GM19035 (cell line): ENCODE data around the gene F7.

Experiments
- ATAC-seq: cut with Tn5 transposase; IDR thresholded peaks from one replicate; pipeline ENCODE4 v1.9.1; 2021; ENCODE audit not compliant: unreplicated experiment

F7 gene

DNA sequence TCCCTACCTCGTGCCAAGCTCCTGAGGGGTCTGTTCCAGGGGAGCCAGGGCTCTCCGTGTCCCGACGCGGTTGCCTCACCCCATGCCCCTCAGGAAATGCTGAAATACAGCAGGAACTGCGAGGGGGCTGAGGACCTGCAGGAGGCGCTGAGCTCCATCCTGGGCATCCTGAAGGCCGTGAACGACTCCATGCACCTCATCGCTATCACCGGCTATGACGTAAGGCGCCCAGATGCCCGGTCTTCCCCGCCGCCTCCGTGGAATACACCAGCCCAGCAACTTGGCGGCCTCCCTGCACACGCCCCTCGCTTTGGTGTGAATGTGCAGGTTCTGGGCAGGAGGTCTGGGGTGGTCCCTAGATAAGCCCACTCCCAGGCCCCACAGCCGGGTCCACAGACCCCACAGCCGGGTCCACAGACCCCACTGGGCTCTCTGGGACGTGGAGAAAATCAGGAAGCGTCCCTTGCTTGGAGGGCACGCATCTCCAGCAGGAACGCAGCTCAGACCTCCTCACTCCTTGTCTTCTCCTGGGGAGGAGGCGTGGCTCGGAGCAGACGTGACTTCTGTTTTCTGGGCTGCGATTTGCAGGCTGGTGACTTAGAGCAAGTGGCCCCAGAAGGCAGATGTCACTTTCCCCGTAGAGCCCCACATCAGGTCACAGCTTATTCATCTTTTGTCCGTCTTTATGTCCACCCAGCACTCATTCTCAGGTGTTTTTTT, 19.4 kb upstream of the F7 start:
- no peak for ATAC-seq

DNA sequence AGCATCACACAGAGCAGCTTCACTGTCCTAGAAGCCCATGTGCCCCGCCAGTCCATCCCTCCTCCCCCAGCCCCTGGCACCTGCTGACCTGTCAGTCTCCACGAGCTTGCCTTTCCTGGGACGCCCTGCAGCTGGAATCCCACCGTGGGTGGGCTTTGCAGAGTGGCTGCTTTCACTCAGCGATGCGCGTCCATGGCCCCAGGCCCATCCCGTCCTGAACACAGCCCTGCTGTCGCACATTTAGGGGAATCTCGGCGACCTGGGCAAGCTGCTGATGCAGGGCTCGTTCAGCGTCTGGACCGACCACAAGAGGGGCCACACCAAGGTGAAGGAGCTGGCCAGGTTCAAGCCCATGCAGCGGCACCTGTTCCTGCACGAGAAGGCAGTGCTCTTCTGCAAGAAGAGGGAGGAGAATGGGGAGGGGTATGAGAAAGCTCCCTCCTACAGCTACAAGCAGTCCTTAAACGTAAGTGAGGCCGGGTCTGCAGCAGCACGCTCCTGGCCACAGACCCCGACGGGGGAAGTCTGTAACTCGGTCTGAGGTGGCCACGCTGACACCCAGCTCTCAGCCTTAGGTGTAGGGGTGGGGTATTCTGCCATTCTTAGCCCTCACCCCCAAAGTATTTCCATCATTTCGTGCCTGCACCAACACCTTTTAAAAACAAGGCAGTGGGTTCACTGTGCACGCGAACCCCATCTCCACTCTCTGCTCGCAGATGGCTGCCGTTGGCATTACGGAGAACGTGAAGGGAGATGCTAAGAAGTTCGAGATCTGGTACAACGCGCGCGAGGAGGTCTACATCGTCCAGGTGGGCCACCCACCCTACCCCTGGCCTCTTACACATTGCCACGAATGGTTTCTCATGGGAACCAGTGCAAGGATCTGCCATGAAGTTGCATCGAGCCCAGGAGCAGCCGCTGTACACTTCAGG, 18.3 kb upstream of the F7 start:
- no peak for ATAC-seq

DNA sequence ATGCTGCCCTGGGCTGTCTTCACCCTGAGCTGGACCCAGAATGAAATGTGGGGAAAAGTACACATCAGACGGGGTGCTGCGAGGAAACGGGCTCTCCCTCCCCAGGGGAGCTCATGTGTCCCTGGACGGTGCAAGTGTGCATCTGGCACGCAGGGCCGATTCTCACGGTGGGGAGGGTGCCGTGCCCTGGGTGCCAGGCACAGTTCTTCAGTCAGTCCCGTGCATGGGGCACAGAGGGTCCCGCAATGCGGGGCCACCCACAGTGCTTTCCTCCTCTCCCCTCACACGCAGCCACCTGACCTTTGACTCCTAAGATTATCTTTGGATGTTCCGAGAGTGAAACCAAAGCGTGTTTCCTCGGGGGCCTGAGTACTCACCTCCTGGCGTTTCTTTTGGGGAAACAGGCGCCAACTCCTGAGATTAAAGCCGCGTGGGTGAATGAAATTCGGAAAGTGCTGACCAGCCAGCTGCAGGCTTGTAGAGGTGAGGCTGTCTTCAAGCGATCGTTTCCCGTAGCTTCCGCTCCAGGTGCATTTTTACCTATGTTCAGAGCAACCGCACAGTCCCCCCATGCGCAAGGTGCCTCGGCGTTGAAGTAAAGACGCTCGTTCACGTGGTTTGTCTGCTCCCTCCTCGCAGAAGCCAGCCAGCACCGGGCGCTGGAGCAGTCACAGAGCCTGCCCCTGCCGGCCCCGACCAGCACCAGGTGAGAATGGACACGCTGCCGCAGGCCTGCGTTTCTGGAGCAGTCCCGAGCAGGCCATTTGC, 17.5 kb upstream of the F7 start:
- ATAC-seq = no peak

DNA sequence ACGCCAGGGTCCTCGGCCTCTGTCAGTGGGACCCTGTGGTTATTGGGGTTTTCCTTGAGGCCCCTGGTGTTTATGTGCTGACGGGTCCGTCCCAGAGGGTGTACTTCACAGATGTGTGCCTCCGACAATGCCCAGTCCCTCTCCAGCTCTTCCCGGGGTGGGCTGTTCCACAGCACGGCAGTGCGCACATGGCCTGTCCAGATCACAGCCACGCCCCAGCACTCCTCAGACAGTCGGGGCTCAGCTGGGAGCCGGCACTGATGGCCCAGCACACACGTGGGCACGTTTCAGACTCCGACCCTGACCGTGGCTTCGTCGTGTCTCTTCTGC, 16.9 kb upstream of the F7 start:
- no peak for ATAC-seq

DNA sequence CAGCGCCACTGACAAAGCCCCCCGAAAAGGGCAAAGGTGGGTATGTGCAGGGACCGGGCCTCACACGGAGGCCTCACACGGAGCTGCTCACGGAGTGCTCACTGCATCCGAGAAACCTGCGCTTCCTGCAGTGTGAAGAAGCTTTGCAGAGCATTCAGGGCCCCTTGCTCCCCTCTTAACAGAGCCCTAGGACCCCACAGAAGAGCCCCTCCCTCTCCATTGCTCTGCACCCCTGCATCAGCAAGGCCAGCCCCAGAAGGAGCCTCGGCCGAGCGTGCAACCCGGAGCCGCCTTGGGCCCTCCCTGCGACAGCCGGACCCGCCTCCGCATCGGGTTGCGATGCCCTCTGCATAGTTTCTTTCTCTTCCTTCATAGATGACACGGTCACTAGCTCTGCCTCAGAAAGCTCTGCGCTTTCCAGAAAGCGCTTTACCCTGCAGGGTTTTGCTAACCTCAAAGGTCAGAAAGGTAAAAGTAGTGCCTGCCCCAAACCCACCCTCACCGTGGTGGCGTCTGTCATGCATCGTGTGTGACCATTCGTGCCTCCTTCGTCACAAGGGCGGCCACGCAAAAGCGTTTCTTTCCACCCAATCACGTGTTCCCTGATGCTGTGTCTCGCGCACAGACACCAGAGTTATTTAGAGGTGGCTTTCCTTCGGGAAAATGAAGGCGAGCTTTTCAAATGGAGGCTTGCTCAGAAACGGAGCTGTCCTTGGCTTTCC, 15.7 kb upstream of the F7 start:
- ATAC-seq = no peak

DNA sequence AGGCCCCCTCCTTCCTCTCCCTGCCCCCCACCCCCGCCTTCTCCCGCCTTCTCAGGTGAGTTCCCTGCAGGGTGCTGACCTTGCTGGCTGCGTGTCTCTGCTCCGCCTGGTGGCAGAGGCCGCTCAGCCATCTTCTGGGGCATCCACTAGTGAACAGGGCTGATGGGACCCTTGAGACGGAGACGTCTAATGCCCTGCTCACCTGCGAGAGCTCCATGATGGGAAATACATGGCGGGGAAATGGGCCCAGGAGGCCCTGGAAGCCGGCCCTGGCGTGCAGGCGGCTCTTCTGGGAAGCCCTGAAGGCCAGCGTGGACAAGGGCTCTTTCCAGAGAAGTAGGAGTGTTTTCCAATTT, 15.2 kb upstream of the F7 start:
- no peak for ATAC-seq

DNA sequence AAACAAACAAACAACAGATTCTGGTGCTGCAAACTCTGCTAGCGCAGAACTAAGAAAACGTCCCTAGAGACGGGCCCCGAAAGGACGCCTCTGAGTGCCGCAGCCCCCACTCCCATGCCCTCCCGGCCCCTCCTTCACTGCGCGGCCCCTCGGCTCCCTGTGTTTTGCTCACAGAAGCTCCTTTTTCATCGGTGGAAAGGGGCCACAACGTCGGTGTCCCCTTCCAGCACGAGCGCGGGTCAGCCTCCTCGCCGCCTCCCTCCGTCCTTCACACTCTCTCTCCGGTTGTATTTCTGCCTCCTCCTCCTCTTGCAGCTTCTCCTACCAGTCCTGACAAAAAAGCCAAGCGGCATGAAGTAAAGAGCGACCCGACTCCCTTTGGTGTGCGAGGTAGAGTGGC, 14.8 kb upstream of the F7 start:
- no peak for ATAC-seq

DNA sequence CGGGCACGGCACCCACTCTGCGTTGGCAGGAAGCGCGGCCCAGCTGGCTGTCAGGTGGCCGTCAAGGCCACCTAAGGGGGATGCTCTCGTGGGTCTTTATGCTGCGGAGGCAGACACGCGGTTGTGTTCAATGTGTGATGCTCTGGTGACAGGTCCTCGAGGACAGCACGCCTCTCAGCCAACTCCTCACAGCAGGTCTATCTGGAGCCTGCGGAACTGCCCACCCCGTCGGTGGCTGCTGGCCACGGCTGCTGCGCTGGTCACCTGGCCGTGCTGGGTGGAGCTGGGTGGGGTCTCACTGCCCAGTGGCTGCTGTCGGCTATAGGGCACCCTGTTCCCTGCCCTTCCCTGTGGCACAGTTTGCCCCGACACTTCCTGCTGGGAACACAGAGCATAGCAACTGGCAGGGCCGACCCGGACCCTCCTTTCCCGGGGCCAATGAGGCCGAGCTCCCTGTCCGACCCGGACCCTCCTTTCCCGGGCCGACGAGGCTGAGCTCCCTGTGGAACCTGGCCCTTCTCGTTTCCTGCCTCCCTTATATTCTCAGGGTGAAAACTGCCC, 14.3 kb upstream of the F7 start:
- ATAC-seq = no peak

DNA sequence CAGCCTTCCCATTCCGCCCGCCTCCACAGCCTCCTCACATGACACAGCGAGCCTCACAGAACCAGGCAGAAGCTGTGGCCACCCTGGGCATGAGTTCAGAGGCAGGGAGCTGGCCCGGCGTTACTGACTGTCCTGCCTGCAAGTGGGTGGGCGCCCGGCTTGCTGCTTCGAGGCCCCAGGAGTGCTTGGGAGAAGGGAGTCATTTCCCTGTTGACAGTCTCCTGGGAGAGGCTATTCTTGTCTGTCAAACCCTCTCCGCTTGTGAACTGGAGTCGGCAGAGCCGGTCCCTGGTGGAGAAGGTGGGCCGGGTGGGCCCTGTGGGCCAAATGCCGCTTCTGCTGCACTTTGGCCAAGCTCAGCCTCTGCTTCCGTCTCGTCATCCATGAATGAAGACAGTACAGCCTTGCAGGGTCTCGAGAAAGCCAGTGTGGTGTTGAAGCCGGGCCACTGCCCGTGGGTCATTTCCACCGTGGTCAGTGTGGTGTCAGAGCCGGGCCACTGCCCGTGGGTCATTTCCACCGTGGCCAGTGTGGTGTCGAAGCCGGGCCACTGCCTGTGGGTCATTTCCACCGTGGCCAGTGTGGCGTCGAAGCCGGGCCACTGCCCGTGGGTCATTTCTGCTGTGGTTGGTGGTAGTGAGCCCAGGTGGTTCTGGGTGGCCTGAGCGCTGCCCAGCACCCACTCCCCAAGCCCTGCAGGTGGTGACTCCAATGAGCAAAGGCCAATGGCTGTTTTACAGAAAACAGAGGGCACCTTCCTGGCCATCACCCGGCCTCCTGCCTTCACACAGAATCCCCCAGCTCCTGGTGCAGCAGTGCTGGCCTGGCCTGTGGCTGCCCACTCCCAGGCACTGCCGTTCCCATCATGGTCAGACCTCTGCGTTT, 13.5 kb upstream of the F7 start:
- ATAC-seq = no peak

DNA sequence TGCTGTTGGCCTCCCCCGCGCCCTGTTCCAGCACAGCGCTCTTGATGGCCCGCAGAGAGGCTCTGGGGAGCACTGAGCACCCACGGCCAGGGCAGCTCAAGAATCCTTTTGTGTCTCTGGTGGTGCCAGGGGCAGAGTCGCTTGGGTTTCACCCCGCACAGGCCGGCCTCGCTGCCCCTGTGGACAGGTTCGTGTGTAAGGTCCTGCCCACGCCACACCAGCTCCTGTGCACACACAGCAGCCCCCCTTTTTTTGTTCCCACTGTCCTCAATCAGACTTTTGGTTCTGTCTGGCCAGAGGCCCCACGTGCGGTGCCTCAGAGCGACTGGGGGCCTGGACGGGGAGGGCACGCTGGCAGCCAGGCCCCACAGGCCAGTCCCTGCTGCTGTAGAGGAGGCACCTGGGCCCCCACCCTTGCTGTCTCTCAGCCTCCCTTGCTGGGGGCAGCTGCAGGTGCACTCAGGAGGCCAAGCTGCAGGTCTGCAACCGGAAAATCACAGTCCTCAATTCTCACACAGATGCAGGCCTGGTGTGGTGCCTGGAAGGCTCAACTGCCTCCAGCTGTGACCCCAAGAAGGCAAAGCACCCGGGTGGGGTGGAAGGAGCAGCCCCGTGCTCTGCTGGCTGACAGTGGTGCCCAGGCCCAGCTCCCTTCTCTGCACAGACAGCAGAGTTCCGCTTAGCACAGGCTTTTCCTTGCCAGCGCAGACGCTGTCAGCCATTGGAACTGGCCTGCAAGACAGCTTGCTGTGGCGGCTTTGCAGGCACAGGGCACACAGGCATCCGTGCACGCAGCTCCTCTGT, 12.6 kb upstream of the F7 start:
- ATAC-seq = no peak

DNA sequence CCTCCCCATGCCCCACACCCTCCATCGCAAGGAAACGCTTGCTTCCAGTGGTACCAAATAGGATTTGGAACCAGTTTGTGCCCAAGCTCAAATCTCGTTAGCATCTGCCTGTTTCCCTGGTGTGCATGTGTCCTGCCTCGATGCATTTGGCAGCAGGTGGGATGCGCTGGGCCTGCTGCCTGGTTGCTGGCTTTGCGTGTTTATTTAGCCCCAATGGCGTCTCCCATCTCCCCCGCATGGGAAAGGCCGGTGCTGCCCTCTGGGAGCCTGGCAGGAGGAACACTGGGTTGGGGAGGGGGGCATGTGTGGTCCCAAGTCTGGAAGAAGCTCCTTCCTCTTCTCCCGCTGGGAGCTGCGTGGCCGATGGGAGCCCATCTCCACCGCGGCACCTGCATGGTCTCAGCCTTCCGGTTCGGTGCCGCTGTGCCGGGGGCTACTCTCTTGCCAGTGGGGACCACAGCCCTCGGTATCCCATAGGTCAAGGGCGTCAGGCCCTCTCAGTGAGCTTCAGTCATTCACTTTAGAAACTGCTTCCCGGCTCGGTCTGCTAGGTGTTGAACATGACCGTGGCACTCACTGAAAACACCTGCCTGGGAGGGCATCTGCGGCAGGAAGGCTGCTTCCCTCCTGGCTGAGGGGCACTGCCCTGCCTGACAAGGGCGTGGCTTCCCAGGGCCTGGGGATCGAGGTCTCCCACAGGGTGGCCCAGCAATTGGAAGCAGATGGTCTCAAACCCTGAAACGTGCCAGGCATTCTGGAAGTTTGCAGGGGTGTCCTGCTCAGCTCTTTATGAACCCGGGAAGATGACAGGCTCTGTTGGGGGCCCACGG, 11.8 kb upstream of the F7 start:
- ATAC-seq = no peak

DNA sequence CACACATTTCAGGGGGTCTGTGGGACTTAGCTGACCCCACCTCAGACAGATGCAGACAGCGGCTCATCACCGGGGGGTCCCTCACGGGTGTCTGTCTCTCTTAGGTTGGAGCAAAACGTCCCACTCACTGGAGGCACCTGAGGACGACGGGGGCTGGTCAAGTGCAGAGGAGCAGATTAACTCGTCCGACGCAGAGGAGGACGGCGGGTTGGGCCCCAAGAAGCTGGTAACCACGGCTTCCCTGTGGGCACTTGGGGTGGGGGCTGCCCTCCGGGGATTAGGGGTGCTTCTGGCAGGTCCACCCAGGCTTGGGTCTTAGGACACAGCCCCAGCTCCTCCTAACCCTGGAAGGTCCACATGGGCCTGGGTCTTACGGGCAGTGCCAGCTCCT, 11.2 kb upstream of the F7 start:
- no peak for ATAC-seq

DNA sequence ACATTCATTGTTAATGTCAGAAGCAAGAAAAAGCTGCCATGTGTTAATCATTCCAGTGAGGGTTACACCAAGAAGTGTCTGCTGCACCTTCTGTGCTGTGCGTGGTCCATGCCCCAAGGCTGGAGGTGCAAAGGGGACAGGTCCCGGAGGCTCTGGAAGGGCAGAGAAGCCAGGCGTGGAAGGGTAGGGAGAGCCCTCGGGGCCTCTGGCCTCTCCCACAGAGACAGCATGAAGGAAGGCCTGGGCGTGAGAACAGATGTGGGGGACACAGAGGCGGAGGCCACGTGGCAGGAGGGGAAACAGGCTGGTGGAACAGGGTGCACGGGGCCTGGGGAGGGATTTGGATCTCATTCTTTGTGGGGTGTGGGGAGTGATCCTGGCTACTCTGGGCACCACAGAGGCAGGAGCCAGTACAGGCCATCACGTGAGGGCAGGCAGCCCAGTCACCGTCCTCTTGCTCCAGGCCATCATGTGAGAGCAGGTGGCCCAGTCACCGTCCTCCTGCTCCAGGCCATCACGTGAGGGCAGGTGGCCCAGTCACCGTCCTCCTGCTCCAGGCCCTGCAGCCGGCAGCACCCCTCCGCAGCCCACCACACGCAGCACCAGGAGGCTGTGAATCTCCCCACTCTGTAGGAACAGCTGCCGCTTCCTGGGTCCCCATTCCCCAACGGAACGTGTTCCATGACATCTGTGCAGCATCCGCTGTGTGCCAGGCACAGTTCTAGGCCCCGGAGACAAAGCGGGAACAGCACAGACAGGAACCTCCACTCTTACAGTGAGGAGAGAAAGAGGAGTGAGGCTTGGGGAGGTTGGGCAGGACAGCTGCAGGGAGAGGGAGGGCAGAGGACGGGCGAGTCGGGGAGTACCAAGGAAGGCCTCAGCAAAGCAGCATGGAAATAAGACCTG, 10.2 kb upstream of the F7 start:
- no peak for ATAC-seq

DNA sequence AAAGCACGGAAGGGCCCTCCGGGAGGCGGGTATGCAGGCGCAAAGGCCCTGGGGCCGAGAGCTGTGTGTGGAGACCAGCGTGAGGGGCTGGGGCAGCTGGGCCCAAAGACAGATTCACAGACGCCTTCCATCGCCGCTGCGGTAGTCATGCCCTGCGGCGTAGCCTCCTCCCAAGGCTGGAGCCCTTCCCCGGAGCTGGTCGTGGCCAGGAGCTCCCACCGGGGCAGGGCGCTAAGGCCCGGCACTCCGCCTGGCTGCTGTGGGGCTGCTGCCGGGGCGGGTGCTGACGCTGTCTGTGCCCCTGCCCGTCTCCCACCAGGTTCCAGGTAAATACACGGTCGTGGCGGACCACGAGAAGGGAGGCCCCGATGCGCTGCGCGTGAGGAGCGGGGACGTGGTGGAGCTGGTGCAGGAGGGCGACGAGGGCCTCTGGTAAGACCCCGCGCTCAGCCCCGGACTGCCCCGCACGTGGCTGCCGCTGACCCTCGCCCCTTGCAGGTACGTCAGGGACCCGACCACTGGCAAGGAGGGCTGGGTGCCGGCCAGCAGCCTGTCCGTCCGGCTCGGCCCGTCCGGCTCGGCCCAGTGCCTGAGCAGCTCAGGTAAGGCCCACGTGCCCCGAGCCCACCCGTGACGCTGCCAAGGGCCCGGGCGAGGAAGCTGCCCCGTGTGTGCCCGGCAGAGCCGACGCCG, 9.4 kb upstream of the F7 start:
- ATAC-seq = no peak

DNA sequence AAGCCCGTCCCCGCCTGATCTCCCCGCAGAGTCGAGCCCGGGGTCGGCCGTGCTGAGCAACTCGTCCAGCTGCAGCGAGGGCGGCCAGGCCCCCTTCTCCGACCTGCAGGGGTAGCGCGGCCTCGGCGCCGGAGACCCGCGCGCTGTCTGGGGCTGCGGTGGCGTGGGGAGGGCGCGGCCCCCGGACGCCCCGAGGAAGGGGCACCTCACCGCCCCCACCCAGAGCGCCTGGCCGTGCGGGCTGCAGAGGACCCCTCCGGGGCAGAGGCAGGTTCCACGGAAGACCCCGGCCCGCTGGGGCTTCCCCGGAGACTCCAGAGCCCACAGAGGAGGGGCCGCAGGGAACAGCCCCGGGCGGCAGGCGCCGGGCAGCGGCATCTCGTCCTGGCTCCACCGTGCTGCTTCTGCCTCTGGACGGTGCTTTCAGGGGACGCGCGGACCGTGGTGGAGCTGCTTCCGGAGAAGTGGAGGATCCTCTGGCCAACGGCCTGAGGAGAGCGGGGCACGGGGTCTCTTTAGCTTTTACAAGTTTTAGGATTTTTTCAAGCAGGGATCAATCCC, 8.8 kb upstream of the F7 start:
- ATAC-seq = no peak

DNA sequence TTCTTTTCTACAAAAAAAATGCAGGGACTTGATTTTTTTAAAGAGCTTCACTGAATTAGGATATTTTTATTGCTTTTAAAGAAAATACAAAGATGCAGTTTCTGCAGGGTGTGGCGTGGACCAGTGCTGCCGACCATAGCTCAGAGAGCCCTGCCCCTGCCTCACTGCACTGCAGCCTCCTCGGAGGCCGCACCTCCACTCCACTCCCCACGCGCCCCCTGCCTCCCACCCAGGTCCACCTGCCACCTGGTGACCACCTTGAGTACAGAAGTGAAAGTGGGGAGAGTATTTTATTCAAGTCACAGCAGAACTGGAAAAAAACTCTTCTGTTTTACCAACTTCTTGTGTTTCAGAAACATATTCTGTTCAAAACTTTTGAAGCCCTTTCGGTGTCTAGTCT, 7.9 kb upstream of the F7 start:
- ATAC-seq = no peak
